NB4 (cell line): ENCODE measurements around the gene IQSEC3.

ENCODE experiments used
- CTCF ChIP-seq: IDR thresholded peaks from one replicate; pipeline ENCODE4 v1.5.1; 2012; ENCODE audit warnings: low read depth, low read length
- POLR2A ChIP-seq: IDR thresholded peaks from 2 replicates; pipeline ENCODE4 v1.6.1; 2011; ENCODE audit warnings: mild to moderate bottlenecking; ENCODE audit not compliant: insufficient read length; ENCODE audit errors: extremely low read depth

GRCh38 chr12:143964-144649 is 77.5 kb downstream of the IQSEC3 start:
- TF ChIP-seq CTCF (no peak), POLR2A (no peak)
